Measurements from ENCODE around the gene CDK5R1. TPM values are rescaled to one million over a fixed set of nuclear protein-coding genes. Genes with fewer than 3 reads are reported as not detected.

The CDK5R1 gene
- total and polyA plus RNA-seq, 7 experiments from 2014 or later: 4.9 to 21.2 (median 7.5) TPM

GRCh38 chr17:32527146-32527545 lies 40.4 kb downstream of the CDK5R1 start:
- Histone ChIP-seq H3K4me3 (ENCODE audit: low read length) (no peak overlapping the region), H3K9me3 (ENCODE audit: control insufficient read depth in 2 of 3, low read length in 3 of 3) (no peaks in the 10 kb centered on the region), H3K27ac (ENCODE audit: low read depth, low read length) (no peak overlapping the region), H3K27me3 (ENCODE audit: control insufficient read depth in 2 of 2, insufficient read depth in 2 of 2, low read length in 2 of 2) (no peaks in the 10 kb centered on the region), H3K36me3 (ENCODE audit: control insufficient read depth in 2 of 3, insufficient read depth in 3 of 3, low read length in 3 of 3) (no peaks in the 10 kb centered on the region), H3K4me1 (ENCODE audit: control insufficient read depth in 2 of 2, insufficient read depth in 2 of 2, low read length in 2 of 2) (peaks cover 18 to 34% of the 10 kb centered on the region in 2 donors)
- CTCF ChIA-PET: interaction anchor here (0.6 to 7.9 kb wide), 4 partner anchors 42 to 83 kb away, joined by 4 to 76 read pairs (median 6); partner anchors contain the start of gene CDK5R1
- POLR2A ChIA-PET: interaction anchor here (0.8 to 22.6 kb wide), 2 partner anchors 11 to 39 kb away, joined by 3 to 382 read pairs; partner anchors contain the start of gene CDK5R1
- intact Hi-C loops (cut with micrococcal nuclease): no loop called here
- H3K27me3 Mint-ChIP-seq: peaks cover 0 to 7% (median 0%) of the 10 kb centered on the region in 5 donors
- no peak overlapping the region for H3K4me3 Mint-ChIP-seq
- ATAC-seq (no peak), DNase-seq (no peak)
- no peak overlapping the region for H3K27ac Mint-ChIP-seq
- H3K4me1 Mint-ChIP-seq: peaks cover 21 to 45% (median 31%) of the 10 kb centered on the region in 7 donors
- peaks cover 0 to 4% (median 0%) of the 10 kb centered on the region in 5 donors for H3K36me3 Mint-ChIP-seq
- H3K9me3 Mint-ChIP-seq: peaks cover 0 to 8% (median 0%) of the 10 kb centered on the region in 11 donors

GRCh38 chr17:32528825-32529224 lies 42.0 kb downstream of the CDK5R1 start:
- no peaks in the 10 kb centered on the region for H3K9me3 ChIP-seq (ENCODE audit: control insufficient read depth in 2 of 3, low read length in 3 of 3)
- H3K4me1 ChIP-seq (ENCODE audit: control insufficient read depth in 2 of 2, insufficient read depth in 2 of 2, low read length in 2 of 2): peaks cover 12 to 20% of the 10 kb centered on the region in 2 donors
- H3K27ac ChIP-seq (ENCODE audit: low read depth, low read length): no peak overlapping the region
- Mint-ChIP-seq H3K4me3 (peak overlapping the region in 1 of 10 donors; percentile 3), H3K27me3 (peaks cover 0 to 7% (median 0%) of the 10 kb centered on the region in 5 donors), H3K9me3 (peaks cover 0 to 1% (median 0%) of the 10 kb centered on the region in 11 donors), H3K27ac (peak overlapping the region in 5 of 9 donors; percentile 2 to 81 (median 23)), H3K36me3 (peaks cover 0 to 7% (median 0%) of the 10 kb centered on the region in 5 donors), H3K4me1 (peaks cover 13 to 38% (median 25%) of the 10 kb centered on the region in 7 donors)
- POLR2A ChIA-PET: interaction anchor here (1.4 to 22.6 kb wide), 2 partner anchors 12 to 41 kb away, joined by 4 to 382 read pairs; partner anchors contain the start of gene CDK5R1
- H3K36me3 ChIP-seq (ENCODE audit: control insufficient read depth in 2 of 3, insufficient read depth in 3 of 3, low read length in 3 of 3): no peaks in the 10 kb centered on the region
- H3K4me3 ChIP-seq (ENCODE audit: low read length): no peak overlapping the region
- no peaks in the 10 kb centered on the region for H3K27me3 ChIP-seq (ENCODE audit: control insufficient read depth in 2 of 2, insufficient read depth in 2 of 2, low read length in 2 of 2)
- CTCF ChIA-PET: interaction anchor here (2.7 to 7.9 kb wide), 2 partner anchors 44 to 67 kb away, joined by 8 to 76 read pairs; partner anchors contain the start of gene CDK5R1
- intact Hi-C loops (cut with micrococcal nuclease): no loop called here
- DNase-seq (no peak), ATAC-seq (peak; percentile 38)

GRCh38 chr17:32529604-32530003 lies 42.8 kb downstream of the CDK5R1 start:
- H3K27ac Mint-ChIP-seq: no peak overlapping the region
- H3K4me3 Mint-ChIP-seq: no peak overlapping the region
- ChIA-PET CTCF (interaction anchor here (2.7 to 7.9 kb wide), 2 partner anchors 45 to 67 kb away, joined by 8 to 76 read pairs; partner anchors contain the start of gene CDK5R1), POLR2A (interaction anchor here (0.6 kb wide), 1 partner anchor 42 kb away, joined by 4 read pairs; no protein-coding TSS in a partner anchor)
- Histone ChIP-seq H3K27ac (ENCODE audit: low read depth, low read length) (no peak overlapping the region), H3K4me3 (ENCODE audit: low read length) (no peak overlapping the region), H3K4me1 (ENCODE audit: control insufficient read depth in 2 of 2, insufficient read depth in 2 of 2, low read length in 2 of 2) (peaks cover 6 to 14% of the 10 kb centered on the region in 2 donors), H3K36me3 (ENCODE audit: control insufficient read depth in 2 of 3, insufficient read depth in 3 of 3, low read length in 3 of 3) (no peaks in the 10 kb centered on the region), H3K27me3 (ENCODE audit: control insufficient read depth in 2 of 2, insufficient read depth in 2 of 2, low read length in 2 of 2) (no peaks in the 10 kb centered on the region), H3K9me3 (ENCODE audit: control insufficient read depth in 2 of 3, low read length in 3 of 3) (no peaks in the 10 kb centered on the region)
- peaks cover 0 to 1% (median 0%) of the 10 kb centered on the region in 11 donors for H3K9me3 Mint-ChIP-seq
- peaks cover 0 to 10% (median 0%) of the 10 kb centered on the region in 5 donors for H3K27me3 Mint-ChIP-seq
- H3K4me1 Mint-ChIP-seq: peaks cover 11 to 34% (median 20%) of the 10 kb centered on the region in 7 donors
- no peak for DNase-seq
- intact Hi-C loops (cut with micrococcal nuclease): no loop called here
- ATAC-seq: no peak
- peaks cover 0 to 7% (median 0%) of the 10 kb centered on the region in 5 donors for H3K36me3 Mint-ChIP-seq

DNA sequence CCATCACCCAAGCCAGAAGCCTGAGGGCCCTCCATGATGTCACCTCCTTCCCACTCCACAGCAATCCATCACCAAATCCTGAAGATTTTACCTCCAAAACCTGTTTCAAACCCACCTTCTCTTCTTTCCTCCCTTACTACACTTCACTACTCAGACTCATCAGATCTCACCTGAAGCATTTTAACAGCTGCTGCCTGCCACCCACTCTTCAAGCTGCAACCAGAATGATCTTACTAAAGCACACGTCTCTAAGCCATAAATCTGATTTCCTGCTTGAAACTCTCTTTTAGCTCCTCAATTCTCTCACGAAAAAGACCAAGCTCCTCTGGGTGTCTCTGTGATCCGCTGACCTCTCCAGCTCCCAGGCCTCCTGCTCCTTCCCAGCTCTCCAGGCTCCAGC lies 46.5 kb downstream of the CDK5R1 start:
- ATAC-seq (no peak), DNase-seq (no peak)
- CTCF ChIA-PET: interaction anchor here (1.0 to 1.5 kb wide), 2 partner anchors 47 to 50 kb away, joined by 3 to 4 read pairs; no protein-coding TSS in a partner anchor
- peaks cover 0 to 7% (median 0%) of the 10 kb centered on the region in 5 donors for H3K36me3 Mint-ChIP-seq
- Histone ChIP-seq H3K27me3 (ENCODE audit: control insufficient read depth in 2 of 2, insufficient read depth in 2 of 2, low read length in 2 of 2) (no peaks in the 10 kb centered on the region), H3K36me3 (ENCODE audit: control insufficient read depth in 2 of 3, insufficient read depth in 3 of 3, low read length in 3 of 3) (no peaks in the 10 kb centered on the region), H3K4me3 (ENCODE audit: low read length) (no peak overlapping the region), H3K9me3 (ENCODE audit: control insufficient read depth in 2 of 3, low read length in 3 of 3) (no peaks in the 10 kb centered on the region), H3K4me1 (ENCODE audit: control insufficient read depth in 2 of 2, insufficient read depth in 2 of 2, low read length in 2 of 2) (peaks cover 6 to 12% of the 10 kb centered on the region in 2 donors), H3K27ac (ENCODE audit: low read depth, low read length) (no peak overlapping the region)
- POLR2A ChIA-PET: interaction anchor here (1.0 to 1.3 kb wide), 3 partner anchors 9 to 37 kb away, joined by 4 to 5 read pairs (median 4); no protein-coding TSS in a partner anchor
- peaks cover 0 to 1% (median 0%) of the 10 kb centered on the region in 11 donors for H3K9me3 Mint-ChIP-seq
- intact Hi-C loops (cut with micrococcal nuclease): no loop called here
- peaks cover 11 to 21% (median 14%) of the 10 kb centered on the region in 7 donors for H3K4me1 Mint-ChIP-seq
- peak overlapping the region in 1 of 9 donors; percentile 1 for H3K27ac Mint-ChIP-seq
- H3K27me3 Mint-ChIP-seq: peaks cover 0 to 6% (median 0%) of the 10 kb centered on the region in 5 donors
- H3K4me3 Mint-ChIP-seq: no peak overlapping the region

DNA sequence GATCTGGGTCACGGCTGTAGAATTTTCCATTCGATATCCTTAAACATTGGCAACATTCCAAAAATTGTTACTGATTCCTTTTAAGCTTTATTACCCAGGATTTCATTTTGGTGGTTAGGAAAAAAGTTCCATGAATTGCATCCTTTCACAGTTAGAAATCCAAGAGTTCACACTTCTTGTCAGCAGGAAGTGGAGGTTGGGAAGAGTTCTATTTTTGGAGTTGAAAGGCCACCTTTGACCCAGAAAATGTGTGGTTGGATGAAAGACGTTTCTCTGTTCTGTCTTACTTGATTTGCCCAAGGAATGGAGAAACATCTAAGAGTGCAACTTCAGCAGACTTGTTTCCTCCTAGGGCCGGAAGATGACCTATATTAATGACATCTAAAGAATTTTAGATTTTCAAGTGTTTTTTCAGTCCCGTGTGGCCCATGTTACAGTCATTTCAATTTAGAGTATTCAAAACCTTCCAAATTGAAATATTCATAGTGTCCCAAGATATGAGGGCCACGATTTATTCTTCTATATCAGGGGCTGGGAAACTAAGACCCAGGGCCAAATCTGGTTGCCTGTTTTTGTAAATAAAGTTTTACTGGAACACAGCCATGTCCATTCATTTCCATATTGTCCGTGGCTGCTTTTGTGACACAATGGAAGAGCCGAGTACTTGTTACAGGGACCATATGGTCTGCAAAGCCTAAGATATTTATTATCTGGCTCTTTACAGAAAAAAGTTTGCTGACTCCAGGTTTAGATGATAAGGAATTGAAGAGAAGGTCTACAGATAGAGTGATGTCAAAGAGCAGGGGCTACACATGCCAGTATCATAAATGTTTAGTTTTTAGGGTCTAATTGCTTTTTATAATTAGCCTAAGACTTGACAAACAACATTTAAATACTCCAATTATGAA lies 50.2 kb downstream of the CDK5R1 start:
- Histone ChIP-seq H3K9me3 (ENCODE audit: control insufficient read depth in 2 of 3, low read length in 3 of 3) (no peaks in the 10 kb centered on the region), H3K27me3 (ENCODE audit: control insufficient read depth in 2 of 2, insufficient read depth in 2 of 2, low read length in 2 of 2) (no peaks in the 10 kb centered on the region), H3K27ac (ENCODE audit: low read depth, low read length) (no peak overlapping the region), H3K4me1 (ENCODE audit: control insufficient read depth in 2 of 2, insufficient read depth in 2 of 2, low read length in 2 of 2) (no peaks in the 10 kb centered on the region), H3K4me3 (ENCODE audit: low read length) (no peak overlapping the region), H3K36me3 (ENCODE audit: control insufficient read depth in 2 of 3, insufficient read depth in 3 of 3, low read length in 3 of 3) (no peaks in the 10 kb centered on the region)
- Mint-ChIP-seq H3K27ac (no peak overlapping the region), H3K27me3 (peaks cover 0 to 6% (median 0%) of the 10 kb centered on the region in 5 donors), H3K4me1 (peaks cover 5 to 10% (median 6%) of the 10 kb centered on the region in 7 donors), H3K36me3 (peaks cover 0 to 12% (median 5%) of the 10 kb centered on the region in 5 donors), H3K9me3 (peaks cover 0 to 3% (median 0%) of the 10 kb centered on the region in 11 donors), H3K4me3 (no peak overlapping the region)
- POLR2A ChIA-PET: no interaction called here
- intact Hi-C loops (cut with micrococcal nuclease): no loop called here
- DNase-seq (no peak), ATAC-seq (no peak)
- CTCF ChIA-PET: interaction anchor here (0.7 kb wide), 1 partner anchor 24 kb away, joined by 3 read pairs; no protein-coding TSS in a partner anchor
